Measurements from ENCODE around the gene ZSWIM5.
"Not testable (repeated sequence)": the region's sequence is repeated elsewhere in the genome, so short reads cannot be mapped to it uniquely, and the experiment has no call there.

The ZSWIM5 gene

GRCh38 chr1:45101528-45101927 is 104.9 kb downstream of the ZSWIM5 start:
- H3K9me3 ChIP-seq (ENCODE audit: control insufficient read depth, low read length); H3K36me3 ChIP-seq (ENCODE audit: control insufficient read depth, insufficient read depth, low read length); H3K27me3 ChIP-seq (ENCODE audit: control insufficient read depth, insufficient read depth, low read length, poor library complexity, severe bottlenecking); H3K4me1 ChIP-seq (ENCODE audit: control insufficient read depth, insufficient read depth, low read length); H3K27ac ChIP-seq (ENCODE audit: insufficient read depth, low read depth, low read length, poor library complexity, severe bottlenecking); H3K4me3 ChIP-seq (ENCODE audit: insufficient read depth, low read depth, low read length): not testable (repeated sequence)
- 93 to 94% methylated on average over 5 of the region's 5 CpGs for WGBS, 2 experiments

GRCh38 chr1:45097944-45098343 is 108.5 kb downstream of the ZSWIM5 start:
- Histone ChIP-seq H3K9me3 (ENCODE audit: control insufficient read depth, low read length) (no peaks in the 10 kb centered on the region), H3K27ac (ENCODE audit: insufficient read depth, low read depth, low read length, poor library complexity, severe bottlenecking) (no peak overlapping the region), H3K27me3 (ENCODE audit: control insufficient read depth, insufficient read depth, low read length, poor library complexity, severe bottlenecking) (no peaks in the 10 kb centered on the region), H3K4me1 (ENCODE audit: control insufficient read depth, insufficient read depth, low read length) (no peaks in the 10 kb centered on the region), H3K36me3 (ENCODE audit: control insufficient read depth, insufficient read depth, low read length) (no peaks in the 10 kb centered on the region), H3K4me3 (ENCODE audit: insufficient read depth, low read depth, low read length) (no peak overlapping the region)
- WGBS, 2 experiments, result 91 to 96% methylated on average over 1 of the region's 1 CpG

GRCh38 chr1:45097079-45097478 is 109.3 kb downstream of the ZSWIM5 start:
- no peaks in the 10 kb centered on the region for H3K27me3 ChIP-seq (ENCODE audit: control insufficient read depth, insufficient read depth, low read length, poor library complexity, severe bottlenecking)
- H3K27ac ChIP-seq (ENCODE audit: insufficient read depth, low read depth, low read length, poor library complexity, severe bottlenecking), result no peak overlapping the region
- no peak overlapping the region for H3K4me3 ChIP-seq (ENCODE audit: insufficient read depth, low read depth, low read length)
- no peaks in the 10 kb centered on the region for H3K9me3 ChIP-seq (ENCODE audit: control insufficient read depth, low read length)
- H3K36me3 ChIP-seq (ENCODE audit: control insufficient read depth, insufficient read depth, low read length), result no peaks in the 10 kb centered on the region
- WGBS, 2 experiments, result 88% methylated on average over 2 of the region's 2 CpGs
- H3K4me1 ChIP-seq (ENCODE audit: control insufficient read depth, insufficient read depth, low read length), result no peaks in the 10 kb centered on the region

GRCh38 chr1:45095450-45095849 is 111.0 kb downstream of the ZSWIM5 start:
- Histone ChIP-seq H3K9me3 (ENCODE audit: control insufficient read depth, low read length) (no peaks in the 10 kb centered on the region), H3K27me3 (ENCODE audit: control insufficient read depth, insufficient read depth, low read length, poor library complexity, severe bottlenecking) (no peaks in the 10 kb centered on the region), H3K4me1 (ENCODE audit: control insufficient read depth, insufficient read depth, low read length) (no peaks in the 10 kb centered on the region), H3K27ac (ENCODE audit: insufficient read depth, low read depth, low read length, poor library complexity, severe bottlenecking) (no peak overlapping the region), H3K36me3 (ENCODE audit: control insufficient read depth, insufficient read depth, low read length) (no peaks in the 10 kb centered on the region), H3K4me3 (ENCODE audit: insufficient read depth, low read depth, low read length) (no peak overlapping the region)
- 97 to 100% methylated on average over 1 of the region's 2 CpGs for WGBS, 2 experiments

GRCh38 chr1:45094371-45094770 is 112.0 kb downstream of the ZSWIM5 start:
- not testable (repeated sequence) for H3K36me3 ChIP-seq (ENCODE audit: control insufficient read depth, insufficient read depth, low read length); H3K27ac ChIP-seq (ENCODE audit: insufficient read depth, low read depth, low read length, poor library complexity, severe bottlenecking); H3K4me3 ChIP-seq (ENCODE audit: insufficient read depth, low read depth, low read length); H3K27me3 ChIP-seq (ENCODE audit: control insufficient read depth, insufficient read depth, low read length, poor library complexity, severe bottlenecking); H3K4me1 ChIP-seq (ENCODE audit: control insufficient read depth, insufficient read depth, low read length); H3K9me3 ChIP-seq (ENCODE audit: control insufficient read depth, low read length)
- 93 to 95% methylated on average over 4 of the region's 4 CpGs for WGBS, 2 experiments

- no peak overlapping the region for H3K27ac ChIP-seq (ENCODE audit: insufficient read depth, low read depth, low read length, poor library complexity, severe bottlenecking)
- H3K27me3 ChIP-seq (ENCODE audit: control insufficient read depth, insufficient read depth, low read length, poor library complexity, severe bottlenecking), result no peaks in the 10 kb centered on the region
- no peaks in the 10 kb centered on the region for H3K36me3 ChIP-seq (ENCODE audit: control insufficient read depth, insufficient read depth, low read length)
- no peak overlapping the region for H3K4me3 ChIP-seq (ENCODE audit: insufficient read depth, low read depth, low read length)
- H3K4me1 ChIP-seq (ENCODE audit: control insufficient read depth, insufficient read depth, low read length), result no peaks in the 10 kb centered on the region
- H3K9me3 ChIP-seq (ENCODE audit: control insufficient read depth, low read length), result no peaks in the 10 kb centered on the region
These were observed 113.1 kb downstream of the ZSWIM5 start for GRCh38 chr1:45093334-45093733.

- Histone ChIP-seq H3K27me3 (ENCODE audit: control insufficient read depth, insufficient read depth, low read length, poor library complexity, severe bottlenecking) (no peaks in the 10 kb centered on the region), H3K4me3 (ENCODE audit: insufficient read depth, low read depth, low read length) (no peak overlapping the region), H3K4me1 (ENCODE audit: control insufficient read depth, insufficient read depth, low read length) (no peaks in the 10 kb centered on the region), H3K36me3 (ENCODE audit: control insufficient read depth, insufficient read depth, low read length) (no peaks in the 10 kb centered on the region), H3K9me3 (ENCODE audit: control insufficient read depth, low read length) (no peaks in the 10 kb centered on the region), H3K27ac (ENCODE audit: insufficient read depth, low read depth, low read length, poor library complexity, severe bottlenecking) (no peak overlapping the region)
- 88% methylated on average over 2 of the region's 2 CpGs; no CpG with 5 or more reads in 1 of the 2 experiments for WGBS, 2 experiments
These were observed 116.7 kb downstream of the ZSWIM5 start for GRCh38 chr1:45089711-45090110.

- 95 to 100% methylated on average over 1 of the region's 1 CpG for WGBS, 2 experiments
- Histone ChIP-seq H3K36me3 (ENCODE audit: control insufficient read depth, insufficient read depth, low read length) (no peaks in the 10 kb centered on the region), H3K4me3 (ENCODE audit: insufficient read depth, low read depth, low read length) (no peak overlapping the region), H3K27me3 (ENCODE audit: control insufficient read depth, insufficient read depth, low read length, poor library complexity, severe bottlenecking) (no peaks in the 10 kb centered on the region), H3K9me3 (ENCODE audit: control insufficient read depth, low read length) (no peaks in the 10 kb centered on the region), H3K4me1 (ENCODE audit: control insufficient read depth, insufficient read depth, low read length) (no peaks in the 10 kb centered on the region), H3K27ac (ENCODE audit: insufficient read depth, low read depth, low read length, poor library complexity, severe bottlenecking) (no peak overlapping the region)
These were observed 121.8 kb downstream of the ZSWIM5 start for GRCh38 chr1:45084562-45084961.

GRCh38 chr1:45079533-45079932 is 126.9 kb downstream of the ZSWIM5 start:
- no peaks in the 10 kb centered on the region for H3K36me3 ChIP-seq (ENCODE audit: control insufficient read depth, insufficient read depth, low read length)
- H3K4me3 ChIP-seq (ENCODE audit: insufficient read depth, low read depth, low read length), result no peak overlapping the region
- H3K9me3 ChIP-seq (ENCODE audit: control insufficient read depth, low read length), result no peaks in the 10 kb centered on the region
- no peak overlapping the region for H3K27ac ChIP-seq (ENCODE audit: insufficient read depth, low read depth, low read length, poor library complexity, severe bottlenecking)
- H3K4me1 ChIP-seq (ENCODE audit: control insufficient read depth, insufficient read depth, low read length), result no peaks in the 10 kb centered on the region
- no peaks in the 10 kb centered on the region for H3K27me3 ChIP-seq (ENCODE audit: control insufficient read depth, insufficient read depth, low read length, poor library complexity, severe bottlenecking)

GRCh38 chr1:45076959-45077358 is 129.4 kb downstream of the ZSWIM5 start:
- not testable (repeated sequence) for H3K27ac ChIP-seq (ENCODE audit: insufficient read depth, low read depth, low read length, poor library complexity, severe bottlenecking); H3K4me1 ChIP-seq (ENCODE audit: control insufficient read depth, insufficient read depth, low read length); H3K36me3 ChIP-seq (ENCODE audit: control insufficient read depth, insufficient read depth, low read length); H3K4me3 ChIP-seq (ENCODE audit: insufficient read depth, low read depth, low read length); H3K27me3 ChIP-seq (ENCODE audit: control insufficient read depth, insufficient read depth, low read length, poor library complexity, severe bottlenecking); H3K9me3 ChIP-seq (ENCODE audit: control insufficient read depth, low read length)
- WGBS, 2 experiments, result 90 to 95% methylated on average over 5 of the region's 5 CpGs

GRCh38 chr1:45071567-45071966 is 134.8 kb downstream of the ZSWIM5 start:
- WGBS, 2 experiments, result 79 to 83% methylated on average over 2 of the region's 2 CpGs
- H3K4me3 ChIP-seq (ENCODE audit: insufficient read depth, low read depth, low read length), result no peak overlapping the region
- H3K4me1 ChIP-seq (ENCODE audit: control insufficient read depth, insufficient read depth, low read length), result no peaks in the 10 kb centered on the region
- H3K9me3 ChIP-seq (ENCODE audit: control insufficient read depth, low read length), result no peaks in the 10 kb centered on the region
- no peak overlapping the region for H3K27ac ChIP-seq (ENCODE audit: insufficient read depth, low read depth, low read length, poor library complexity, severe bottlenecking)
- H3K27me3 ChIP-seq (ENCODE audit: control insufficient read depth, insufficient read depth, low read length, poor library complexity, severe bottlenecking), result no peaks in the 10 kb centered on the region
- H3K36me3 ChIP-seq (ENCODE audit: control insufficient read depth, insufficient read depth, low read length), result no peaks in the 10 kb centered on the region

All from ectodermal cell (in vitro differentiated cells).